ENCODE measurements around the gene TMUB1.

Gene TMUB1

GRCh38 chr7:151039850-151040548, 43.3 kb downstream of the TMUB1 start:
- Histone ChIP-seq H3K4me2 (ENCODE audit: low read depth, low read length, poor library complexity, severe bottlenecking) (peak overlapping the region; percentile 65), H3F3A (ENCODE audit: low read depth) (peaks cover 2% of the 10 kb centered on the region; the same call in 1 of the 2 replicates), H3K36me3 (ENCODE audit: insufficient read depth, low read length) (no peaks in the 10 kb centered on the region), H3K4me1 (ENCODE audit: insufficient read depth, low read length, poor library complexity, severe bottlenecking) (peaks cover 24% of the 10 kb centered on the region), H2AFZ (ENCODE audit: low read length) (no peak overlapping the region), H3K4me3 (ENCODE audit: low read length, poor library complexity, severe bottlenecking) (peak overlapping the region; percentile 25), H3K9ac (ENCODE audit: low read depth, low read length, poor library complexity, severe bottlenecking) (no peak overlapping the region), H3K9me3 (ENCODE audit: insufficient read depth, low read depth, low read length) (no peaks in the 10 kb centered on the region), H3K27me3 (ENCODE audit: insufficient read depth, low read length, poor library complexity, severe bottlenecking) (no peaks in the 10 kb centered on the region), H3K79me2 (ENCODE audit: insufficient read depth, low read length) (no peaks in the 10 kb centered on the region), H3K9me2 (replicated peaks; ENCODE audit: low read depth, low read length) (no peaks in the 10 kb centered on the region), H4K20me1 (ENCODE audit: insufficient read depth, low read length, poor library complexity, severe bottlenecking) (no peaks in the 10 kb centered on the region)
- no peak for TF ChIP-seq CTCF (conservative IDR thresholded peaks at IDR 0.05; ENCODE audit: low read length)
- no peak for TF ChIP-seq EZH2phosphoT487 (IDR thresholded peaks at IDR 0.05; ENCODE audit: borderline replicate concordance)

- H3K36me3 ChIP-seq (ENCODE audit: insufficient read depth, low read length), result no peaks in the 10 kb centered on the region
- H3K79me2 ChIP-seq (ENCODE audit: insufficient read depth, low read length), result no peaks in the 10 kb centered on the region
- H4K20me1 ChIP-seq (ENCODE audit: insufficient read depth, low read length, poor library complexity, severe bottlenecking), result no peaks in the 10 kb centered on the region
- H3K4me1 ChIP-seq (ENCODE audit: insufficient read depth, low read length, poor library complexity, severe bottlenecking), result peaks cover 24% of the 10 kb centered on the region
- TF ChIP-seq CTCF (conservative IDR thresholded peaks at IDR 0.05; ENCODE audit: low read length), result no peak
- no peak for TF ChIP-seq EZH2phosphoT487 (IDR thresholded peaks at IDR 0.05; ENCODE audit: borderline replicate concordance)
- no peaks in the 10 kb centered on the region for H3K9me2 ChIP-seq (replicated peaks; ENCODE audit: low read depth, low read length)
- H3K9me3 ChIP-seq (ENCODE audit: insufficient read depth, low read depth, low read length), result no peaks in the 10 kb centered on the region
- H3K27me3 ChIP-seq (ENCODE audit: insufficient read depth, low read length, poor library complexity, severe bottlenecking), result no peaks in the 10 kb centered on the region
- peak overlapping the region; percentile 44 for H3K9ac ChIP-seq (ENCODE audit: low read depth, low read length, poor library complexity, severe bottlenecking)
- H3K4me3 ChIP-seq (ENCODE audit: low read length, poor library complexity, severe bottlenecking), result peak overlapping the region; percentile 33
- H3F3A ChIP-seq (ENCODE audit: low read depth), result peaks cover 2% of the 10 kb centered on the region; the same call in 1 of the 2 replicates
- H2AFZ ChIP-seq (ENCODE audit: low read length), result peak overlapping the region; percentile 41; the same call in 1 of the 2 replicates
- peak overlapping the region; percentile 65 for H3K4me2 ChIP-seq (ENCODE audit: low read depth, low read length, poor library complexity, severe bottlenecking)
These were observed 44.1 kb downstream of the TMUB1 start for GRCh38 chr7:151038951-151039849.

GRCh38 chr7:151035902-151036301, 47.4 kb downstream of the TMUB1 start:
- Histone ChIP-seq H3K4me3 (ENCODE audit: low read length, poor library complexity, severe bottlenecking) (no peak overlapping the region), H3K4me1 (ENCODE audit: insufficient read depth, low read length, poor library complexity, severe bottlenecking) (peaks cover 24% of the 10 kb centered on the region), H3K9ac (ENCODE audit: low read depth, low read length, poor library complexity, severe bottlenecking) (no peak overlapping the region), H3K27me3 (ENCODE audit: insufficient read depth, low read length, poor library complexity, severe bottlenecking) (no peaks in the 10 kb centered on the region), H4K20me1 (ENCODE audit: insufficient read depth, low read length, poor library complexity, severe bottlenecking) (no peaks in the 10 kb centered on the region), H3K9me3 (ENCODE audit: insufficient read depth, low read depth, low read length) (no peaks in the 10 kb centered on the region), H3K9me2 (replicated peaks; ENCODE audit: low read depth, low read length) (no peaks in the 10 kb centered on the region), H3K79me2 (ENCODE audit: insufficient read depth, low read length) (no peaks in the 10 kb centered on the region), H2AFZ (ENCODE audit: low read length) (no peak overlapping the region), H3K36me3 (ENCODE audit: insufficient read depth, low read length) (no peaks in the 10 kb centered on the region), H3K4me2 (ENCODE audit: low read depth, low read length, poor library complexity, severe bottlenecking) (no peak overlapping the region), H3F3A (ENCODE audit: low read depth) (peaks cover 2% of the 10 kb centered on the region; the same call in 1 of the 2 replicates)
- TF ChIP-seq CTCF (conservative IDR thresholded peaks at IDR 0.05; ENCODE audit: low read length) (no peak), EZH2phosphoT487 (IDR thresholded peaks at IDR 0.05; ENCODE audit: borderline replicate concordance) (no peak)
